ENCODE measurements around the gene RHAG.

- TF ChIP-seq CTCF (IDR thresholded peaks at IDR 0.05) (no peak), POLR2A (IDR thresholded peaks at IDR 0.05) (no peak)
These were observed 10.3 kb upstream of the RHAG start for GRCh38 chr6:49646942-49647341.
